Measurements from ENCODE around the gene ORM1.

- no peak for TF ChIP-seq POLR2A (IDR thresholded peaks at IDR 0.05; ENCODE audit: low read depth, low read length)
- no peak for TF ChIP-seq POLR2AphosphoS5 (IDR thresholded peaks at IDR 0.05; ENCODE audit: low read depth, low read length)
- no peak for TF ChIP-seq TAF1 (IDR thresholded peaks at IDR 0.05; ENCODE audit: borderline replicate concordance, low read depth, low read length)
These were observed 35.1 kb upstream of the ORM1 start for GRCh38 chr9:114287763-114288192.

Measured in GM12892 (cell line).